Kidney (tissue), 14 donors: Measurements from ENCODE around the gene HOXD13. TPM values are rescaled to one million over a fixed set of nuclear protein-coding genes. Genes with fewer than 3 reads are reported as not detected.

Experiments
- DNase-seq, 5 donors: peaks; one replicate each; pipeline ENCODE4 v3.0.0-alpha.2; 2013 to 2020
- FAIRE-seq: peaks from 2 replicates; lab custom pipeline; 2012; peaks lifted over from hg19 to GRCh38; lab: Jason Lieb, UNC
- H3K27ac ChIP-seq, 2 donors: one replicate each; pipeline ENCODE4 v1.7.0; 2013; ENCODE audit warnings: low read depth in 2 of 2, low read length in 2 of 2, inconsistent platforms in 1 of 2
- H3K27me3 ChIP-seq: one replicate; pipeline ENCODE4 v1.7.1; 2013; ENCODE audit warnings: low read length, inconsistent platforms; ENCODE audit not compliant: control insufficient read depth, insufficient read depth
- H3K36me3 ChIP-seq, 3 donors: one replicate each; pipeline versions ENCODE4 v1.7.0 to v1.7.1; 2013; ENCODE audit warnings: low read length in 3 of 3, control low read depth in 1 of 3, inconsistent platforms in 1 of 3; ENCODE audit not compliant: insufficient read depth in 3 of 3, control insufficient read depth in 2 of 3
- H3K4me1 ChIP-seq, 3 donors: one replicate each; pipeline versions ENCODE4 v1.7.0 to v1.7.1; 2013; ENCODE audit warnings: low read length in 3 of 3, inconsistent platforms in 1 of 3, low read depth in 1 of 3; ENCODE audit not compliant: control insufficient read depth in 2 of 3, insufficient read depth in 2 of 3
- H3K4me3 ChIP-seq, 3 donors: one replicate each; pipeline versions ENCODE4 v1.7.0 to v1.8.1; 2013; ENCODE audit warnings: low read length in 3 of 3, control low read depth in 1 of 3, inconsistent platforms in 1 of 3
- H3K9ac ChIP-seq, 3 donors: one replicate each; pipeline versions ENCODE4 v1.7.0 to v1.7.1; 2013; ENCODE audit warnings: low read length in 3 of 3, control low read depth in 1 of 3, inconsistent platforms in 1 of 3
- H3K9me3 ChIP-seq, 3 donors: one replicate each; pipeline versions ENCODE4 v1.7.0 to v1.7.1; 2013; ENCODE audit warnings: low read length in 3 of 3, control low read depth in 1 of 3, inconsistent platforms in 1 of 3; ENCODE audit not compliant: control insufficient read depth in 2 of 3, insufficient read depth in 1 of 3
- CTCF ChIP-seq: IDR thresholded peaks from 3 replicates; pipeline ENCODE4 v1.5.1; 2012; ENCODE audit warnings: mild to moderate bottlenecking, moderate library complexity, borderline replicate concordance; ENCODE audit not compliant: insufficient read depth; ENCODE audit errors: extremely low read depth
- intact Hi-C: fragments of 100-400 bp; cut with DNase I; formaldehyde crosslinking; loops from one replicate; pipeline ENCODE4 v1.11.1; 2022
- polyA plus RNA-seq: library from polyadenylated mRNA; stranded (reverse); fragments of 350-450 nt; fragmentation: Illumina TruSeq; extraction: RNeasy Lipid Tissue Mini Kit (QIAGEN cat#74804); gene quantifications from one replicate; pipeline ENCODE4 v1.2.3, GENCODE V29; 2014; ENCODE audit warnings: low read depth, low replicate concordance; ENCODE audit not compliant: insufficient read depth
- total RNA-seq: library from RNA; stranded (reverse); fragmentation: NEBNext Ultra II Directional; extraction: Animal tissue kit (Norgen Biotek cat#: 25700); gene quantifications from one replicate; pipeline ENCODE4 v1.2.1, GENCODE V29; 2021
- donor health status: control.
- donor health status: control.
- donor health status: control.
- donor health status: control.
- donor health status: control.
- donor health status: DM: yes; HTN: yes; CAD: no.
- donor health status: Normal renal cell carcinoma (clear cell type).

The HOXD13 gene
- total and polyA plus RNA-seq, 2 donors from 2014 or later, result not detected

- DNase-seq, result peak in 4 of 5 donors; percentile 31 to 62 (median 42)
- Histone ChIP-seq H3K9me3 (peaks cover 0 to 9% (median 0%) of the 10 kb centered on the region in 3 donors), H3K9ac (no peak overlapping the region), H3K4me3 (no peak overlapping the region), H3K27me3 (peaks cover 89% of the 10 kb centered on the region), H3K36me3 (no peaks in the 10 kb centered on the region), H3K4me1 (peaks cover 0 to 3% (median 0%) of the 10 kb centered on the region in 3 donors), H3K27ac (no peak overlapping the region)
- no peak for TF ChIP-seq CTCF
- FAIRE-seq, result no peak
- intact Hi-C loops, result no loop called here
These were observed 13.8 kb upstream of the HOXD13 start for GRCh38 chr2:176078541-176079284.

- intact Hi-C loops, result no loop called here
- FAIRE-seq (no peak), DNase-seq (peak in 3 of 5 donors; percentile 29 to 44 (median 30))
- H3K9me3 ChIP-seq, result peaks cover 0 to 9% (median 0%) of the 10 kb centered on the region in 3 donors
- no peak overlapping the region for H3K27ac ChIP-seq
- peaks cover 0 to 3% (median 0%) of the 10 kb centered on the region in 3 donors for H3K4me1 ChIP-seq
- no peaks in the 10 kb centered on the region for H3K36me3 ChIP-seq
- H3K9ac ChIP-seq, result no peak overlapping the region
- H3K27me3 ChIP-seq, result peaks cover 90% of the 10 kb centered on the region
- TF ChIP-seq CTCF, result no peak
- no peak overlapping the region for H3K4me3 ChIP-seq
These were observed 13.2 kb upstream of the HOXD13 start for GRCh38 chr2:176079285-176079830.

- peaks cover 90% of the 10 kb centered on the region for H3K27me3 ChIP-seq
- H3K4me3 ChIP-seq, result no peak overlapping the region
- H3K36me3 ChIP-seq, result no peaks in the 10 kb centered on the region
- FAIRE-seq (no peak), DNase-seq (peak; percentile 68 to 87 (median 75))
- no peak overlapping the region for H3K27ac ChIP-seq
- intact Hi-C loops, result no loop called here
- peak; percentile 11 for TF ChIP-seq CTCF
- peaks cover 0 to 9% (median 0%) of the 10 kb centered on the region in 3 donors for H3K9me3 ChIP-seq
- H3K4me1 ChIP-seq, result peaks cover 0 to 3% (median 0%) of the 10 kb centered on the region in 3 donors
- no peak overlapping the region for H3K9ac ChIP-seq
These were observed 12.5 kb upstream of the HOXD13 start for GRCh38 chr2:176079831-176080539.
